HCT116 (cell line): ENCODE data around the gene IL3. TPM values are rescaled to one million over a fixed set of nuclear protein-coding genes. Genes with fewer than 3 reads are reported as not detected.

ENCODE experiments used
- ATAC-seq: fragments of 200-7000 bp; cut with Tn5 transposase; 2 replicates; pipeline ENCODE4 v1.9.1; 2020; ENCODE audit warnings: mild to moderate bottlenecking, moderate library complexity
- BruUV-seq: library from RNA; stranded (reverse); fragments of 400-500 nt; replicated peaks from 2 replicates; lab custom pipeline; 2021; lab: Mats Ljungman, UMichigan
- CTCF ChIA-PET: fragments of 300-600 bp; sonication (Branson Sonifier 250); formaldehyde crosslinking; loops from one replicate; lab custom pipeline; 2021; ENCODE audit warnings: antibody characterized with exemption; lab: Charles Lee
- POLR2A ChIA-PET: fragments of 300-600, 350-600 bp; sonication (Branson Sonifier 250); formaldehyde crosslinking; loops from one replicate; lab custom pipeline; 2021; ENCODE audit warnings: antibody characterized with exemption; lab: Charles Lee
- RAD21 ChIA-PET, 2 experiments: fragments of 300-600 bp; sonication (Branson Sonifier 250); formaldehyde crosslinking; loops; one replicate each; lab custom pipeline; 2023; ENCODE audit warnings: low total read pairs in 2 of 2; ENCODE audit not compliant: uncharacterized antibody in 2 of 2, unreplicated experiment in 2 of 2, low non-redundant PET in 1 of 2; lab: Charles Lee
- DNase-seq: peaks from one replicate; pipeline ENCODE4 v3.0.0-alpha.2; 2010; ENCODE audit warnings: low read depth, low spot score
- H2AFZ ChIP-seq: fragments of 200-600 bp; shearing (Covaris generic), sonication (generic); 2 replicates; pipeline ENCODE4 v1.6.1; 2017; ENCODE audit warnings: low read depth, mixed run types, mixed read lengths, antibody characterized with exemption, low read length; ENCODE audit not compliant: poor library complexity, severe bottlenecking
- H3K27ac ChIP-seq: 2 replicates; pipeline ENCODE4 v1.5.1; 2012; ENCODE audit warnings: low read depth, low read length
- H3K27me3 ChIP-seq: fragments of 200-600 bp; sonication (generic); 2 replicates; pipeline ENCODE4 v1.6.1; 2016; ENCODE audit warnings: mixed run types, low read length, mixed read lengths; ENCODE audit not compliant: insufficient read depth
- H3K36me3 ChIP-seq, 2 experiments: fragments of 200-500 bp in 1 of 2; fragments of 200-600 bp in 1 of 2; sonication (Bioruptor generic) in 1 of 2; sonication (generic) in 1 of 2; 2 replicates each; pipeline versions ENCODE4 v1.5.1 to v1.6.1; 2014 to 2016; ENCODE audit warnings: low read length in 2 of 2, inconsistent platforms in 1 of 2, mixed read lengths in 1 of 2, mixed run types in 1 of 2; ENCODE audit not compliant: insufficient read depth in 2 of 2, control insufficient read depth in 1 of 2
- H3K4me1 ChIP-seq, 2 experiments: fragments of 200-600 bp in 1 of 2; sonication (generic) in 1 of 2; 2 replicates each; pipeline versions ENCODE4 v1.5.1 to v1.6.1; 2012 to 2017; ENCODE audit warnings: low read length in 2 of 2, inconsistent platforms in 1 of 2, mild to moderate bottlenecking in 1 of 2, mixed read lengths in 1 of 2, mixed run types in 1 of 2, moderate library complexity in 1 of 2; ENCODE audit not compliant: insufficient read depth in 2 of 2, control insufficient read depth in 1 of 2
- H3K4me2 ChIP-seq: fragments of 200-600 bp; sonication (generic); 2 replicates; pipeline ENCODE4 v1.6.1; 2017; ENCODE audit warnings: mixed run types, low read length, mixed read lengths
- H3K4me3 ChIP-seq, 2 experiments: fragments of 200-600 bp in 1 of 2; sonication (generic) in 1 of 2; replicated peaks in 1 of 2; 2 replicates each; pipeline ENCODE4 v1.5.1; 2011 to 2016; ENCODE audit warnings: low read length in 2 of 2, control low read depth in 1 of 2, low read depth in 1 of 2, mild to moderate bottlenecking in 1 of 2, mixed read lengths in 1 of 2, mixed run types in 1 of 2
- H3K79me2 ChIP-seq: fragments of 200-600 bp; sonication (generic); 2 replicates; pipeline ENCODE4 v1.6.1; 2017; ENCODE audit warnings: mild to moderate bottlenecking, mixed run types, low read length, moderate library complexity, mixed read lengths; ENCODE audit not compliant: insufficient read depth
- H3K9ac ChIP-seq: fragments of 200-600 bp; sonication (generic); 2 replicates; pipeline ENCODE4 v1.6.1; 2016; ENCODE audit warnings: low read length, mixed read lengths
- H3K9me2 ChIP-seq: fragments of 200-600 bp; sonication (generic), shearing (Covaris generic); 2 replicates; pipeline ENCODE4 v1.6.1; 2017; ENCODE audit warnings: mixed run types, mild to moderate bottlenecking, moderate library complexity; ENCODE audit not compliant: insufficient read depth
- H3K9me3 ChIP-seq, 2 experiments: fragments of 200-500 bp in 1 of 2; fragments of 200-600 bp in 1 of 2; sonication (Bioruptor generic) in 1 of 2; sonication (generic) in 1 of 2; 2 replicates each; pipeline ENCODE4 v1.6.1; 2014 to 2017; ENCODE audit warnings: low read length in 2 of 2, mixed read lengths in 2 of 2, inconsistent platforms in 1 of 2, low read depth in 1 of 2, mild to moderate bottlenecking in 1 of 2, mixed run types in 1 of 2, moderate library complexity in 1 of 2; ENCODE audit not compliant: control insufficient read depth in 1 of 2, insufficient read depth in 1 of 2
- H4K20me1 ChIP-seq: fragments of 200-600 bp; sonication (generic), shearing (Covaris generic); 2 replicates; pipeline ENCODE4 v1.6.1; 2017; ENCODE audit warnings: mixed run types, mild to moderate bottlenecking, moderate library complexity; ENCODE audit not compliant: insufficient read depth
- ATF3 ChIP-seq: IDR thresholded peaks from 2 replicates; pipeline ENCODE4 v1.6.1; 2012
- CBX3 ChIP-seq: IDR thresholded peaks from 2 replicates; pipeline ENCODE4 v1.6.1; 2012; ENCODE audit warnings: low read depth
- EGR1 ChIP-seq: IDR thresholded peaks from 2 replicates; pipeline ENCODE4 v1.6.1; 2012; ENCODE audit warnings: low read depth
- EZH2phosphoT487 ChIP-seq: fragments of 200-600 bp; IDR thresholded peaks from 2 replicates; pipeline ENCODE4 v1.6.1; 2018; ENCODE audit warnings: antibody characterized with exemption, borderline replicate concordance
- JUND ChIP-seq: IDR thresholded peaks from 2 replicates; pipeline ENCODE4 v1.6.1; 2012
- POLR2AphosphoS5 ChIP-seq: IDR thresholded peaks from 2 replicates; pipeline ENCODE4 v1.6.1; 2011; ENCODE audit warnings: mild to moderate bottlenecking, low read depth, low read length, moderate library complexity
- RAD21 ChIP-seq: IDR thresholded peaks from 2 replicates; pipeline ENCODE4 v1.6.1; 2012; ENCODE audit warnings: low read depth, mild to moderate bottlenecking
- REST ChIP-seq: IDR thresholded peaks from 2 replicates; pipeline ENCODE4 v1.6.1; 2012; ENCODE audit warnings: low read depth
- SIN3A ChIP-seq: IDR thresholded peaks from 2 replicates; pipeline ENCODE4 v1.6.1; 2012; ENCODE audit warnings: low read depth
- TCF7L2 ChIP-seq: IDR thresholded peaks from 2 replicates; pipeline ENCODE4 v1.7.0; 2011; ENCODE audit warnings: borderline replicate concordance, inconsistent platforms; ENCODE audit not compliant: insufficient read depth, insufficient read length; ENCODE audit errors: extremely low read depth
- YY1 ChIP-seq: IDR thresholded peaks from 2 replicates; pipeline ENCODE4 v1.6.1; 2011; ENCODE audit warnings: low read length, low read depth, moderate library complexity, mild to moderate bottlenecking; ENCODE audit not compliant: insufficient replicate concordance; ENCODE audit errors: extremely low read depth
- ZBTB33 ChIP-seq: IDR thresholded peaks from 2 replicates; pipeline ENCODE4 v1.6.1; 2011; ENCODE audit warnings: mild to moderate bottlenecking, low read length, moderate library complexity; ENCODE audit not compliant: insufficient replicate concordance; ENCODE audit errors: extremely low read depth
- ZFX ChIP-seq: fragments of 450-650 bp; IDR thresholded peaks from 2 replicates; pipeline ENCODE4 v1.6.1; 2017
- ZNF274 ChIP-seq: fragments of 200-500 bp; sonication (Bioruptor generic); IDR thresholded peaks from 2 replicates; pipeline ENCODE4 v1.6.1; 2014; ENCODE audit warnings: mild to moderate bottlenecking, low read depth, low read length, inconsistent platforms
- intact Hi-C: fragments of 100-400 bp; cut with micrococcal nuclease; formaldehyde crosslinking; loops from 2 replicates; pipeline ENCODE4 v1.10.0; 2022
- total RNA-seq: library from RNA; stranded (reverse); gene quantifications from one replicate; pipeline ENCODE4 v1.2.1, GENCODE V29; 2021; ENCODE audit not compliant: unreplicated experiment

IL3 gene
- total RNA-seq, 1 experiment from 2014 or later = not detected

- TF ChIP-seq ZBTB33 (no peak), CBX3 (peak; percentile 66; the same call in 1 of the 2 replicates), JUND (peak; percentile 73), YY1 (peak; percentile 74), ZNF274 (no peak)
Observed at GRCh38 chr5:132090107-132090506, 29.7 kb downstream of the IL3 start (continued).

GRCh38 chr5:132093271-132093670, 32.8 kb downstream of the IL3 start:
- H3K9me2 ChIP-seq = no peaks in the 10 kb centered on the region
- no peak overlapping the region for H2AFZ ChIP-seq
- H4K20me1 ChIP-seq = no peaks in the 10 kb centered on the region
- ChIA-PET RAD21 (no interaction called here), CTCF (no interaction called here), POLR2A (no interaction called here)
- no peaks in the 10 kb centered on the region for H3K79me2 ChIP-seq
- no peaks in the 10 kb centered on the region for H3K9me3 ChIP-seq
- H3K4me1 ChIP-seq = peaks cover 7 to 29% of the 10 kb centered on the region in 2 experiments; a peak in 3 of 4 replicates
- H3K9ac ChIP-seq = no peak overlapping the region
- intact Hi-C loops = no loop called here
- no peak overlapping the region for H3K4me2 ChIP-seq
- DNase-seq = no peak
- no peaks in the 10 kb centered on the region for H3K27me3 ChIP-seq
- no TSS peak for BruUV-seq
- no peak overlapping the region for H3K4me3 ChIP-seq
- H3K36me3 ChIP-seq = no peaks in the 10 kb centered on the region
- ATAC-seq = no peak
- TF ChIP-seq TCF7L2 (no peak), EGR1 (no peak), POLR2AphosphoS5 (no peak), REST (no peak), EZH2phosphoT487 (no peak), YY1 (no peak), ZFX (no peak), ZBTB33 (no peak), ATF3 (no peak), RAD21 (no peak), SIN3A (no peak)
- H3K27ac ChIP-seq = no peak overlapping the region
